SK-N-SH treated with all-trans-retinoic acid at 6 μM for 48 hours (cell line): Measurements from ENCODE around the gene SOX30.

Experiments used
- CSDC2 ChIP-seq: fragments of 250-450 bp; sonication (Bioruptor Pico); IDR thresholded peaks from 2 replicates; pipeline ENCODE4 v1.5.0; 2020; ENCODE audit warnings: mild to moderate bottlenecking, moderate library complexity
- POU6F1 ChIP-seq: fragments of 250-450 bp; sonication (Bioruptor Pico); IDR thresholded peaks from 2 replicates; pipeline ENCODE4 v1.8.0; 2021; ENCODE audit warnings: low read depth, mild to moderate bottlenecking, moderate library complexity, borderline replicate concordance
- PPARA ChIP-seq: fragments of 250-450 bp; sonication (Bioruptor Pico); IDR thresholded peaks from 2 replicates; pipeline ENCODE4 v1.5.0; 2020; ENCODE audit warnings: mild to moderate bottlenecking, borderline replicate concordance
- ZC3H10 ChIP-seq: fragments of 250-450 bp; sonication (Bioruptor Pico); IDR thresholded peaks from 2 replicates; pipeline ENCODE4 v1.5.1; 2021; ENCODE audit warnings: mild to moderate bottlenecking, moderate library complexity
- ZNF565 ChIP-seq: fragments of 450-650 bp; formaldehyde crosslinking; conservative IDR thresholded peaks from 2 replicates; pipeline ENCODE4 v1.5.0; 2020; ENCODE audit warnings: low read depth, mild to moderate bottlenecking, moderate library complexity
- ZNF8 ChIP-seq: fragments of 450-650 bp; formaldehyde crosslinking; IDR thresholded peaks from 2 replicates; pipeline ENCODE4 v1.5.0; 2020; ENCODE audit warnings: mild to moderate bottlenecking, moderate library complexity
- TF ChIP-seq, protein P1 (sequence below): fragments of 250-450 bp; sonication (Bioruptor Pico); IDR thresholded peaks from 2 replicates; pipeline ENCODE4 v1.5.1; 2021; ENCODE audit warnings: mild to moderate bottlenecking, moderate library complexity

GRCh38 chr5:157659868-157660660, 7.8 kb upstream of the SOX30 start:
- TF ChIP-seq, protein P1, sequence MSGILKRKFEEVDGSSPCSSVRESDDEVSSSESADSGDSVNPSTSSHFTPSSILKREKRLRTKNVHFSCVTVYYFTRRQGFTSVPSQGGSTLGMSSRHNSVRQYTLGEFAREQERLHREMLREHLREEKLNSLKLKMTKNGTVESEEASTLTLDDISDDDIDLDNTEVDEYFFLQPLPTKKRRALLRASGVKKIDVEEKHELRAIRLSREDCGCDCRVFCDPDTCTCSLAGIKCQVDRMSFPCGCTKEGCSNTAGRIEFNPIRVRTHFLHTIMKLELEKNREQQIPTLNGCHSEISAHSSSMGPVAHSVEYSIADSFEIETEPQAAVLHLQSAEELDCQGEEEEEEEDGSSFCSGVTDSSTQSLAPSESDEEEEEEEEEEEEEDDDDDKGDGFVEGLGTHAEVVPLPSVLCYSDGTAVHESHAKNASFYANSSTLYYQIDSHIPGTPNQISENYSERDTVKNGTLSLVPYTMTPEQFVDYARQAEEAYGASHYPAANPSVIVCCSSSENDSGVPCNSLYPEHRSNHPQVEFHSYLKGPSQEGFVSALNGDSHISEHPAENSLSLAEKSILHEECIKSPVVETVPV (CRISPR knock-in tag) = no peak
- TF ChIP-seq ZNF8 (CRISPR knock-in tag) (no peak), POU6F1 (CRISPR knock-in tag) (no peak), ZC3H10 (no peak), ZNF565 (CRISPR knock-in tag) (no peak), CSDC2 (no peak), PPARA (no peak)
